RPMI8226 (cell line): ENCODE results near the gene WNT3A.

Experiments used
- DNase-seq: peaks from one replicate; pipeline ENCODE4 v3.0.0-alpha.2; 2015

WNT3A gene

DNA sequence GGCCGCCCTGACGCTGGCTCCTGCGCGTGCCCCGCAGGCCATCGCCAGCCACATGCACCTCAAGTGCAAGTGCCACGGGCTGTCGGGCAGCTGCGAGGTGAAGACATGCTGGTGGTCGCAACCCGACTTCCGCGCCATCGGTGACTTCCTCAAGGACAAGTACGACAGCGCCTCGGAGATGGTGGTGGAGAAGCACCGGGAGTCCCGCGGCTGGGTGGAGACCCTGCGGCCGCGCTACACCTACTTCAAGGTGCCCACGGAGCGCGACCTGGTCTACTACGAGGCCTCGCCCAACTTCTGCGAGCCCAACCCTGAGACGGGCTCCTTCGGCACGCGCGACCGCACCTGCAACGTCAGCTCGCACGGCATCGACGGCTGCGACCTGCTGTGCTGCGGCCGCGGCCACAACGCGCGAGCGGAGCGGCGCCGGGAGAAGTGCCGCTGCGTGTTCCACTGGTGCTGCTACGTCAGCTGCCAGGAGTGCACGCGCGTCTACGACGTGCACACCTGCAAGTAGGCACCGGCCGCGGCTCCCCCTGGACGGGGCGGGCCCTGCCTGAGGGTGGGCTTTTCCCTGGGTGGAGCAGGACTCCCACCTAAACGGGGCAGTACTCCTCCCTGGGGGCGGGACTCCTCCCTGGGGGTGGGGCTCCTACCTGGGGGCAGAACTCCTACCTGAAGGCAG, 52.3 kb downstream of the WNT3A start:
- DNase-seq: peak; percentile 80

DNA sequence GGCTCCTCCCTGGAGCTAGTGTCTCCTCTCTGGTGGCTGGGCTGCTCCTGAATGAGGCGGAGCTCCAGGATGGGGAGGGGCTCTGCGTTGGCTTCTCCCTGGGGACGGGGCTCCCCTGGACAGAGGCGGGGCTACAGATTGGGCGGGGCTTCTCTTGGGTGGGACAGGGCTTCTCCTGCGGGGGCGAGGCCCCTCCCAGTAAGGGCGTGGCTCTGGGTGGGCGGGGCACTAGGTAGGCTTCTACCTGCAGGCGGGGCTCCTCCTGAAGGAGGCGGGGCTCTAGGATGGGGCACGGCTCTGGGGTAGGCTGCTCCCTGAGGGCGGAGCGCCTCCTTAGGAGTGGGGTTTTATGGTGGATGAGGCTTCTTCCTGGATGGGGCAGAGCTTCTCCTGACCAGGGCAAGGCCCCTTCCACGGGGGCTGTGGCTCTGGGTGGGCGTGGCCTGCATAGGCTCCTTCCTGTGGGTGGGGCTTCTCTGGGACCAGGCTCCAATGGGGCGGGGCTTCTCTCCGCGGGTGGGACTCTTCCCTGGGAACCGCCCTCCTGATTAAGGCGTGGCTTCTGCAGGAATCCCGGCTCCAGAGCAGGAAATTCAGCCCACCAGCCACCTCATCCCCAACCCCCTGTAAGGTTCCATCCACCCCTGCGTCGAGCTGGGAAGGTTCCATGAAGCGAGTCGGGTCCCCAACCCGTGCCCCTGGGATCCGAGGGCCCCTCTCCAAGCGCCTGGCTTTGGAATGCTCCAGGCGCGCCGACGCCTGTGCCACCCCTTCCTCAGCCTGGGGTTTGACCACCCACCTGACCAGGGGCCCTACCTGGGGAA, 53.0 kb downstream of the WNT3A start:
- peak; percentile 90 for DNase-seq

DNA sequence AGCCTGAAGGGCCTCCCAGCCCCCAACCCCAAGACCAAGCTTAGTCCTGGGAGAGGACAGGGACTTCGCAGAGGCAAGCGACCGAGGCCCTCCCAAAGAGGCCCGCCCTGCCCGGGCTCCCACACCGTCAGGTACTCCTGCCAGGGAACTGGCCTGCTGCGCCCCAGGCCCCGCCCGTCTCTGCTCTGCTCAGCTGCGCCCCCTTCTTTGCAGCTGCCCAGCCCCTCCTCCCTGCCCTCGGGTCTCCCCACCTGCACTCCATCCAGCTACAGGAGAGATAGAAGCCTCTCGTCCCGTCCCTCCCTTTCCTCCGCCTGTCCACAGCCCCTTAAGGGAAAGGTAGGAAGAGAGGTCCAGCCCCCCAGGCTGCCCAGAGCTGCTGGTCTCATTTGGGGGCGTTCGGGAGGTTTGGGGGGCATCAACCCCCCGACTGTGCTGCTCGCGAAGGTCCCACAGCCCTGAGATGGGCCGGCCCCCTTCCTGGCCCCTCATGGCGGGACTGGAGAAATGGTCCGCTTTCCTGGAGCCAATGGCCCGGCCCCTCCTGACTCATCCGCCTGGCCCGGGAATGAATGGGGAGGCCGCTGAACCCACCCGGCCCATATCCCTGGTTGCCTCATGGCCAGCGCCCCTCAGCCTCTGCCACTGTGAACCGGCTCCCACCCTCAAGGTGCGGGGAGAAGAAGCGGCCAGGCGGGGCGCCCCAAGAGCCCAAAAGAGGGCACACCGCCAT, 53.8 kb downstream of the WNT3A start:
- peak; percentile 63 for DNase-seq

DNA sequence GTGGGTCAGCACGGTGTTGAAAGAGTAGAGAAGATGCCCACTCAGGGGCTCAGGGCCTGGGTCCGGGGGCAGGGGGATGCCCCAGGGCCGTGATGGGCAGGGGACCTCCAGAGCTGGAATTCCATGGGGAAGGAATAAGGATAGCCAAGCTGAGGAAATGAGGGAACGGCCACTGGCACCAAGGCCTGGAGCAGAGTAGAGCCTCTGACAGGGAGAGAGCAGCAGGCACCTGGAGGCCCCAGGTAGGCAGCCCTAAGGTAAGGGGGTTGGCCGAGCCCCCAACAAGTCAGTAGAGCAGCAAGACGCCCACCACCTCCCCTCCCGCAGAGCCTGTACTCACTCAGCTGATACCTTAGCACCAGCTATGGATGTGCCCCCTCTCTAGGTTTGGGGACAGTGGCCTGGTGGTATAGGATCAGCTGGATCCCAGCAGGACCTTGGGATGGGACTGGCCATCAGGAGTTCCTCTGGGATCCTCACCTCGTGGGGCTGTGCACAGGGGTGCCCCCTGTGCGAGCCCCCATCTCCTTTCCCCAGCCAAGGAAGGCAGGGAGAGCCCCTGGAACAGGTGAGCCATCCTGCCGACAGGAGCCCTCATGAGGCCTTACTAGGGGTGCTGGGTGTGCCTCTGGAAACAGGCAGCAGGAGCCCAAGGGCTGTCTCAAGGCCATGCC, 54.8 kb downstream of the WNT3A start:
- DNase-seq: no peak

DNA sequence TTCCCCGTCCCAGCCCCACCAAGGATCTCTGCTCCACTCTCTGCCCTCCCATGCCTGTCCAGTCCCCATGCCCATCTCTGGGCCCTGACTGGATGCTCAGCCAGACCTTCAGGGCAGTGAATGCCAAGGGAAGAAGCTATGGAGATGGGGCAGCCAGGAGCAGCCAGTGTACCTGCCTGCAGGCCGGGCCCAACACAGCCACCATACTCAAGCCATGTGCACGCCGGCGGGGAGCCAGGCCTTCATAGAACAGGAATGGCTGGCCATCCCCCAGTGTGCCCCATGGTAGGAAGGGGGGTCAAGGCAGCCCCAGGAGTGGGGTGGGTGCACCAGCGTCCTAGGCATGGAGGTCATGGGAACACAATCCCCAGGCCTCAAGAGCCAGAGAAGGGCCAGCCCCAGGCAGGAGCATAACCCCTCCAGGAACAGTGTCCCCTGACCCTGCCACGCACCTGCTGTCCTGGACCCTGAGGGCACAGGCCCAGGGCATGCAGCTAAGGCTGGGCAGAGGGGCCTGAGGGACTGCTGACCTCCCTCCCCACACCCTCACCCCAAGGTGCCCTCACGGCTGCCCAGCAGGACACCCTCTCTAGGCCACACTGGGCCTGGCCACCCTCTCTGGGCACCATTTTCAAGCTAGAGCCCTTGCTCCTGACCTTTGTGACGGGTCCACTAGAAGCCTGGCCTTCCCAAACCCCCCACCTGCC, 55.4 kb downstream of the WNT3A start:
- no peak for DNase-seq

DNA sequence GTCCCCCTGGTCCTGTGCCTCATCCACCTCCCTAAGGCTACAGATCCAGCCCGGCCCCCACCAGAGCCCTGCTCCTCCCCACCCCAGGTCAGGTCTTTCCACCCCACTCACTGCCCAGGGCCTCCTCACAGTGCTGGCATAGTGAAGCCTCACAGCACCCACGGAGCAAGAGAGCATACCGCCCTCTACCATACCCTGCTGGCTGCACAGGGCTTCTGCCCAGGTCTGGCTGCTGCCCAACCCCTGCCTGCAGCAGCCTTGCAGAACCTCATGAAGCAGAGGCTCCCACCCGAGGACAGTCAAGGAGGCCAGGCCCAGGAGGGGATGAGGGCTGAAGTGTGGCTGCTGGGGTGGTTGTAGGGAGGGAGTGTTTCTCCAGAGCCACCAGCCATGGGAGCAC, 56.0 kb downstream of the WNT3A start:
- peak; percentile 64 for DNase-seq

DNA sequence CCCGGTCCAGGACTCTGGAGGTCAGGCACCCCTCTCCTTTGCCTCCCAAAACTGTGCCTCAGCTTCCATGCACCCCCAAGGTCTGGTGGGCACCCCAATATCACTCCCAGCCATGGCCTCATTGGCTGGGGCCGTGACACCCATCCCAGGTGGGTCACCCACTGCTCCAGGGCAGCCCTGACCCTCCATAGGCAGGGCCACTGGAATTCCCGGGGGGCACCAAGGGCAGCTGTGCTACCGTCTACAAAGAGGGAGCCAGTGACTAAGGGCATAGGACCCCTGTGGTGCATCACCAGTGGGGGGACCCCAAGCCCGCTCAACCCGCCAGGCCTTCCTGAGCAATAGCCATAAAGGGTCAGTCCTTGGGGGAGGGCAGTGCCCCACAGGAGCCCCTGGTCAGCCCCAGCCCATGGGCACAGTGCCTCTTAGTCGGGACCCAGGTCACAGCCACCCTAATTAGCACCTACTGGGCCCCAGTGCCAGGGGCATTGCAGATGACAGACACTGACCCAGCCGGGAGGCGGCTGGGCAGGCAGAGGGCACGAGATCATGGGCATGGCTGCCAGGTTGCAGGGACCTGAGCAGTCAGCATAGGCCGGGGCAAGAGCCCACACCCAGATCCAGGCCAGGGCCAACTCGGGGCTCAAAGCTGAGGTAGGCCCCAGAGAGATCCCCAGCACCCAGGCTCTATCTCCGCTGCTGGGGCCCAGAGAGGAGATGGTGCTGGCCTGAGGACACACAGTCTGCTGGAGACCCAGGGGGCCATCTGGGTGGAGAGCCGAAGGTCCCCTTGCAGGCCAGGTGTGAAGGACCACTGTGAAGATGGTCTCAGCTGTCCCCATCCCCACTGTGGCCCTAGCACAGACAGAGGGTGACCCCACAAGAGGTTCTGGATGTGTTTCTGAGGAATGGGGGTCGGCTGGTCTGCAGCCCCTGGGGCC, 56.7 kb downstream of the WNT3A start:
- no peak for DNase-seq

DNA sequence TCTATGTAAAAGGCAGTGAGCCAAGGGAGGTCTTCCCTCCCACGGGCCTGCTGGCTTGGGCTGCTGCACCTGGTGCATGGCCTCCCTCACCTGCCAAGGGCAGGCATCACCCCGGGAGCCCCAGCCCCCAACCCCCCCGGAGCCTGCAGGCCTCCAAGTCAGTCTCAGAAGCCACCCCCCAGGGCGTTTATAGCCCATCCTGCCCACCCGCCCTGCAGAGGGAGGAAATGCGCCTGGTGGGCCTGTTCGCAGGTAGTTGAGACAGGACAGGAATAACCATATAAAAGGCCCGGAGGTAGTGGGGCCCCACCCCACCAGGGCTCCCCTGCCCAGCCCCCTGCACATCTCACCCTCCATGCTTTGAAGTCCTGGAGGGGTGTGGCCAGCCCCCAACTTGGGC, 57.5 kb downstream of the WNT3A start:
- no peak for DNase-seq

DNA sequence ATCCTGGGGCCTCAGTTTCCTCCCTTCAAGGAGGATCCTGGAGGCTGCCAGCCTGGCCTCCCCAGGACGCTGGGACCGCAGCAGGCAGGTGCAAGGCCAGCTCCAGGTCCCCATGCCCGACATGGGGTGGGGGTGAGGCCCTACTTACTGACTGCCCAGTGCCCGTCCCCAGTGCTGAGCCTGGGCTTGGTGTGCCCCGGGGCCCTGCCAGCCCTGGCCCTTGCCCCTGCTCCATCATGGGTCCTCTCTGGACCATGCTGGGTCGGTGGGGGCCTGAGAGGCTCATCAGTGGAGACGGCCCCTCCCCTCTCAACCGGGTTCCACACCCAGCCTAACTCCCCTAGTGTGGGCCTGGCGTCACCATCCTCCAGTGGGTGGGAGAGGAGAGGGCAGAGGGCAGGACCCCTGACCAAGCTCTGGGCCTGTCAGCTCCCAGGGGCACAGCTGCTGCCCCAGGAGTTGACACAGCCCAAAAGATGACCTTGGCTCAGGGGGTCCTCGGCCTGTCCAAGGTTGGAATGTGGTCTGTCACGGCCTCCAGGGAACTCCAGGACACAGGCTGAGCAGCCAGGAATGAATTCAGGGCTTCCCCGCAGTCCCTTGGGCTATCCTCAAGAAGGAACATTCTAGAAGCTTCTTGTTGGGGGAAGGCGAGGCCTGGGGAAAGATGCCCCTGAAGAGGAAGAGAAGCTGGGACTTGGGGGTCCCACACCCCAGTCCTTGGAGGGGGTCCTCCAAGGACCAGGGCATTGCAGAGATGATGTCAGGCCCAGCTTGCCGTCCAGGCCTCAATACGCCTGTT, 58.1 kb downstream of the WNT3A start:
- no peak for DNase-seq

DNA sequence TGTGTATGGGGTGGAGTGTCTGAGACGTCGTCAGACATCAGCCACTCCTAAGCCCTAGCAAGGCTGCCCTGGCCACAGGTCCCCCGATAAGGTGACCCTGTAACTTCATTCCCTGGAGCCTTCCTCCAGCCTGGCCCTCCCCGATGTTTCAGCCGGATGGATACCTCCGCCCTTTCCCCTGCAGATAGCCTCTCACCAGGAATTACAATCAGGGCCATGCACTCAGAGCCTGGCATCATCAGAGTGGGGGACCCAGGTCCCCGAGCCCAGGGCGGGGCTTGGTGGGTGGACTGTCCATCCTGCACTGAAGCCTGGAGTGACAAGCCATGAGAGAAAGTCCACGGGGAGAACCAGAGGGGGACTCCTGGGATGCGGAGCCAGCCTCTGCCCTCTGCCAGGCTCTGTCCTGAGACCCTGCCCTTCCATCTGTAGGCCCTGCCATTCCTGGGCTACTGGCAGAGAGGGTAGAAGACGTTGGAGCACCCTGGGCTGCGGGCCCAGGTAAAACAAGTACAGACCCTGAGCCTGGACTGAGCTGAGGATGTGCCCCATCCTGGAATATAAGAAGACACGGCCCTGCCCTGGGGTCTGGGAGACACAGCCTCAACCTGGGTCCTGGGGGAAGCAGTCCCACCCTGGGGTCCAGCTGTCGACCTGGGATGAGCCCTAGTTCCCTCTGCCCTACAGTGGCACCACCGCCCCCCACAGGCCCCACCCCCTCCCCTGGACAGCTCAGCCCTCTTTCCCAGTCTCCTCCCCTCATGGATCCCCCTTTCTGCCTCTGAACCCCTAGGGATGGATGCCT, 58.9 kb downstream of the WNT3A start:
- no peak for DNase-seq

DNA sequence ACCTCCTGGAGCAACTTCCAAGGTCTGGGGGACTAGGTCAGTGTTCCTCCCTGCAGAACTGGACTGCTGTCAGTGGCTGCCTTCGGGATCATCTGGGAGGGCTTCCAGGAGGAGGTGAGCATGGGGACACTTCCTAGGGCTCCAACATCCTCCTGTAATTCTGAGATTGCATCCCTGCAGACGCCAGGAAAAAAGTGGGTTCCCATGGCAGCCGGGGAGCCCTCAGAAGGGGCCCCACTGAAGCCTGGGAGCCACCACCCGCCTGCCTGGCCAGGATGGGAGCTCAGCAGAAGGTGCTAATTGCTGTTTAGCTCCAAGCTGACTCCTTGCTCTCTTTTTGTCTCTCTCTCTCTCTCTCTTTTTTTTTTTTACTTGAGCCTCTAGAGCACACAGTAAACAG, 59.6 kb downstream of the WNT3A start:
- no peak for DNase-seq

DNA sequence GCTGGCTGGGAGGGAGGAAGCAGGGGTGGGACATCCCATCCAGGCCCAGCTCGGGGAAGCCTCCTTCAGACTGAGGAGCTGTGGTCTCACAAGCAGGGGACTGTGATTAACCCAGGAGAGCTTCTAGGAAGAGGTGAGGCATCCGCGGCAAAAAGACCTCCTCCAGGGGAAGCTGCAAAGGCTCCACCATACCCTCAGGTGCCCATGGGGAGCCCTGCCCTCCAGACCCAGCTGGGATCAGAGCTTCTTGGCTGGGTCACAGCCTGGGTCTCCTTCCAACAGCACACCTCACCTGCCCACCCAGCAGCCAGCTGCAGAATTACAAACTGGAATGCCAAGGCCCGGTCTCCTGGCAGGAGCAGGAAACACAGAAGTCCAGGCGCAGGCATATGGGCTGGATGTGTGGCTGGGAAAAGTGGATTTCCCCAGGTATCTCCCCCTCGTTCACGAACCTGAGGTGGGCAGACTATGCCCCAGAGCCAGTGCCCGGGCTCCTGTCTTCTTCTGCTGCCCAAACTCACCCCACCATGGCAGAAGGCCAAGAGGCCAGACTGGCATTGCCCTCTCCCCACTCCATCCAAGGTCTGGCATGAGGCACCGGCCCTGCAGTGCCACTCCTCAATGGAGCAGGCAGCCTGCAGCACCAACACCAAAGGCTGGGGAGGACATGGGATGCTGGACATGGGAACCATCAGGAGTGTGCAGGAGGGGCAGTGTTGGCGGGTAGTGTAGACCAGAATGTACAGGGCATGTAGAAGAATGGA, 60.3 kb downstream of the WNT3A start:
- DNase-seq: no peak

DNA sequence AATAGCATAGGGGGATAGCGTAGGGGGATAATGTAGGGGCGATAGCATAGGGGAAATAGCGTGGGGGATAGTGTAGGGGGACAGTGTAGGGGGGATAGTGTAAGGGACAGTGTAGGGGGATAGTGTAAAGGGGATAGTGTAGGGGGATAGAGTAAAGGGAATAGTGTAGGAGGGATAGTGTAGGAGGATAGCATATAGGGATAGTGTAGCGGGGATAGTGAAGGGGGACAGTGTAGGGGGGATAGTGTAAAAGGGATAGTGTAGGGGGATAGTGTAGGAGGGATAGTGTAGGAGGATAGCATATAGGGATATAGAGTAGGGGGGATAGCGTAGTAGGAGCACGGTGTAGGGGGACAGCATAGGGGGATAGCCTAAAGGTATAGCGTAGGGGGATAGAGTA, 61.6 kb downstream of the WNT3A start:
- no peak for DNase-seq

DNA sequence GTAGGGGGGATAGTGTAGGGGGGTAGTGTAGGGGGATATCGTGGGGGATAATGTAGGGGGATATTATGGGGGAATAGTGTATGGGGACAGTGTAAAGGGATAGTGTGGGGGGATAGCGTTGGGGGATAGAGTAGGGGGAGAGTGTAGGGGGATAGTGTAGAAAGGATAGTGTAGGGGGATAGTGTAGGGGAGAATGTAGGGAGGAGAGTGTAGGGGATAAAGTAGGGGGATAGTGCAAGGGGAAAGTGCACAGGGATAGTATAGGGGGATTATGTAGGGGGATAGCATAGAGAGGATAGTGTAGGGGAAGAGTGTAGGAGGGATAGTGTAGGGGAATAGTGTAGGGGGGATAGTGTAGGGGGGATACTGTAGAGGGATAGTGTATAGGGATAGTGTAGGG, 63.4 kb downstream of the WNT3A start:
- DNase-seq: no peak

DNA sequence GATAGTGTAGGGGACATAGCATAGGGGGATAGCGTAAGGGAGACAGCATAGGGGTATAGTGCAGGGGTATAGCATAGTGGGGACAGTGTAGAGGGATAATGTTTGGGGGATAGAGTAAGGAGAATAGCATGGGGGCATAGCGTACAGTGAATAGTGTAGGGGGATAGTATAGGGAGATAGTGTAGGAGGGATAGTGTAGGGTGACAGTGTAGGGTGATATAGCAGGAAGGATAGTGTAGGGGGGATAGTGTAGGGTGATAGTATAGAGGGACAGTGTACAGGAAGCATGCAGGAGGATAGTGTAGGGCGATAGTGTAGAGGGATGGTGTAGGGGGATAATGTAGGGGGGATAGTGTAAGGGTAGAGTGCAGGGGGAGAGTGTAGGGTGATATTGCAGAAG, 64.1 kb downstream of the WNT3A start:
- no peak for DNase-seq

DNA sequence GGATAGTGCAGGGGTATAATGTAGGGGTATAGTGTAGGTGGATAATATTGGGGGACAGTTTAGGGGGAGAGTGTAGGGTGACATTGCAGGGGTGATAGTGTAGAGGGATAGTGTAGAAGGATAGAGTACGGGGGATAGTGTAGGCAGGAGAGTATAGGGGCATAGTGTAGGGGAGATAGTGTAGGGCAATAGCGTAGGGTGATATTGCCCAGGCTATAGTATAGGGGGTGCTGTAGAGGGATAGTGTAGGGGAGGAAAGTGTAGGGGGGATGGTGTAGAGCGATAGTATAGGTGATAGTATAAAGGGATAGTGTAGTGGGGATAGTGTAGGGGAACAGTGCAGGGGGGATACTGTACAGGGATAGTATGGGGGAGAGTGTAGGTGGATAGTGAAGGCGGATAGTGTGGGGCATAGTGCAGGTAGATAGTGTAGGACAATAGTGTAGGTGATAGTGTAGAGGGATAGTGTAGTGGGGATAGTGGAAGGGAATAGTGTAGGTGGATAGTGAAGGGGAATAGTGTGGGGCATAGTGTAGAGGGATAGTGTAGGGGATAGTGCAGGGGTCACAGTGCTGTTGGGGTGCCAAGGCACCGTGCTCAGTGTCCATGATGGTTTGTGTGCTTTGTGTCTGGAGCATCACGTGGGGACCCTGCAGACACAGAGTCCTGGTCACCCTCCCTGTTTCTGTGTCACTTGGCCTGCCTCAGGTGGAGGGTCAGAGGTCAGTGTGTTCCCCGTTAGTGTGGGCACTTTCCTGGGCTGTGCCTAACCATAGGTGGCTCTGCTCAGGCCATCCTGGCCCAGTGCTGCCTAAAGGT, 65.2 kb downstream of the WNT3A start:
- peak; percentile 21 for DNase-seq

DNA sequence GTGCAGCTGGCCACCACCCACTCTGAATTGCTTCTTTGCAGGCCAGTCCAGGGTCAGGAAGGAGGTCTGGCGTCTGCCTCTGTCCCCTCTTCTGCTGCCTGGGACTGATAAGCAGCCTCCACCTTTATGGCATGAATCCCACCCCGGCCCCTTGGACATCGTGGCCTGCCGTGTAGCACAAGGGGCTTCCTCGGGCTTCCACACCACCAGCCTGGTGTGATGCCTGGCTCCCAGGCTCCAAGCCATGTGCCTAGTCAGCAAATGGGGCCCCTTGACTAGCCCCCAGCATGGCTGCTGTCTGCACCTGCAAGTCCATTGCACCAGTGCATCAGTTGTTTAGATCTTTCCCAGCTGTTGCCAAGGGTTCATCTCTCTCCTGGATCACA, 65.9 kb downstream of the WNT3A start:
- DNase-seq: peak; percentile 69
